ENCODE measurements around the gene TP53TG5. TPM values are rescaled to one million over a fixed set of nuclear protein-coding genes. Genes with fewer than 3 reads are reported as not detected.
A peak's percentile ranks its signal among the peaks of the same experiment; 100 is the strongest.

TP53TG5 gene
- total RNA-seq, 4 donors from 2014 or later: not detected

- Histone ChIP-seq H3K4me1 (peaks cover 6 to 12% of the 10 kb centered on the region in 2 donors), H3K4me3 (peak overlapping the region in 1 of 4 donors; percentile 63), H3K27ac (peak overlapping the region in 1 of 4 donors; percentile 79), H3K36me3 (peaks cover 0 to 14% of the 10 kb centered on the region in 2 donors), H3K9me3 (no peaks in the 10 kb centered on the region), H3K27me3 (no peaks in the 10 kb centered on the region)
- in situ Hi-C loops (cut with MboI; ENCODE audit: low sequenced_read_pairs in 4 of 4) (loop anchor here (5.0 to 25.0 kb wide), 6 partner anchors 40 to 1160 kb away; partner anchors contain the start of gene OSER1 (in 1 of the 4)), intact Hi-C loops (cut with DNase I; ENCODE audit: low total_unique reads) (loop anchor here (5.0 kb wide), 1 partner anchor 400 kb away; no protein-coding TSS in a partner anchor)
- no peak for DNase-seq
- TF ChIP-seq CTCF (IDR thresholded peaks at IDR 0.05 in 4 of 5, conservative IDR thresholded peaks at IDR 0.05 in 1 of 5): no peak
- TF ChIP-seq POLR2A (IDR thresholded peaks at IDR 0.05): no peak
- no peak for ATAC-seq
Measured at GRCh38 chr20:45372241-45372640, 5.9 kb downstream of the TP53TG5 start.

GRCh38 chr20:45370571-45371160 lies 7.5 kb downstream of the TP53TG5 start:
- H3K27me3 ChIP-seq: no peaks in the 10 kb centered on the region
- in situ Hi-C loops (cut with MboI; ENCODE audit: low sequenced_read_pairs in 4 of 4) (loop anchor here (5.0 to 25.0 kb wide), 6 partner anchors 42 to 1158 kb away; partner anchors contain the start of gene OSER1 (in 1 of the 4)), intact Hi-C loops (cut with DNase I; ENCODE audit: low total_unique reads) (loop anchor here (5.0 kb wide), 1 partner anchor 402 kb away; no protein-coding TSS in a partner anchor)
- H3K4me3 ChIP-seq: no peak overlapping the region
- no peaks in the 10 kb centered on the region for H3K9me3 ChIP-seq
- DNase-seq: no peak
- TF ChIP-seq POLR2A (IDR thresholded peaks at IDR 0.05) (no peak), CTCF (IDR thresholded peaks at IDR 0.05 in 4 of 5, conservative IDR thresholded peaks at IDR 0.05 in 1 of 5) (no peak)
- H3K27ac ChIP-seq: no peak overlapping the region
- peaks cover 0 to 29% of the 10 kb centered on the region in 2 donors for H3K36me3 ChIP-seq
- ATAC-seq: no peak
- H3K4me1 ChIP-seq: peaks cover 6 to 12% of the 10 kb centered on the region in 2 donors

- DNase-seq: no peak
- Histone ChIP-seq H3K4me1 (peaks cover 13 to 20% of the 10 kb centered on the region in 2 donors), H3K4me3 (no peak overlapping the region), H3K27ac (no peak overlapping the region), H3K27me3 (no peaks in the 10 kb centered on the region), H3K9me3 (no peaks in the 10 kb centered on the region), H3K36me3 (peaks cover 0 to 34% of the 10 kb centered on the region in 2 donors)
- intact Hi-C loops (cut with DNase I; ENCODE audit: low total_unique reads): no loop called here
- TF ChIP-seq CTCF (IDR thresholded peaks at IDR 0.05 in 4 of 5, conservative IDR thresholded peaks at IDR 0.05 in 1 of 5) (no peak), POLR2A (IDR thresholded peaks at IDR 0.05) (no peak)
- no peak for ATAC-seq
- in situ Hi-C loops (cut with MboI; ENCODE audit: low sequenced_read_pairs in 4 of 4): loop anchor here in 1 of 4 donors (25.0 kb wide), 1 partner anchor 1156 kb away; the partner anchor contains the start of gene OSER1
Measured at GRCh38 chr20:45368221-45368980, 9.7 kb downstream of the TP53TG5 start.

- no peaks in the 10 kb centered on the region for H3K27me3 ChIP-seq
- no peak overlapping the region for H3K4me3 ChIP-seq
- no peak for TF ChIP-seq POLR2A (IDR thresholded peaks at IDR 0.05)
- no peak for TF ChIP-seq CTCF (IDR thresholded peaks at IDR 0.05 in 4 of 5, conservative IDR thresholded peaks at IDR 0.05 in 1 of 5)
- intact Hi-C loops (cut with DNase I; ENCODE audit: low total_unique reads) (no loop called here), in situ Hi-C loops (cut with MboI; ENCODE audit: low sequenced_read_pairs in 4 of 4) (loop anchor here in 1 of 4 donors (25.0 kb wide), 1 partner anchor 1155 kb away; the partner anchor contains the start of gene OSER1)
- ATAC-seq: no peak
- H3K36me3 ChIP-seq: peaks cover 0 to 34% of the 10 kb centered on the region in 2 donors
- peaks cover 8% of the 10 kb centered on the region in 2 donors for H3K4me1 ChIP-seq
- H3K27ac ChIP-seq: no peak overlapping the region
- DNase-seq: no peak
- H3K9me3 ChIP-seq: no peaks in the 10 kb centered on the region
Measured at GRCh38 chr20:45367126-45367525, 11.0 kb downstream of the TP53TG5 start.

Data from gastrocnemius medialis (tissue), 4 donors.